HepG2 (cell line): Measurements from ENCODE around the gene NLRP6. TPM values are rescaled to one million over a fixed set of nuclear protein-coding genes. Genes with fewer than 3 reads are reported as not detected.

Experiments
- BRD4 ChIP-seq: sonication (generic); formaldehyde crosslinking; IDR thresholded peaks from 2 replicates; pipeline ENCODE4 v1.4.0; 2020; ENCODE audit warnings: missing genetic modification reagents
- CBX1 ChIP-seq: IDR thresholded peaks from one replicate; pipeline ENCODE4 v1.6.1; 2016; ENCODE audit warnings: antibody characterized with exemption, low read depth
- FOXA3 ChIP-seq: IDR thresholded peaks from 2 replicates; pipeline ENCODE4 v1.6.1; 2016; ENCODE audit warnings: missing genetic modification reagents, missing compliant biosample characterization
- MLXIP ChIP-seq: sonication (generic); formaldehyde crosslinking; IDR thresholded peaks from 2 replicates; pipeline ENCODE4 v1.9.0; 2021; ENCODE audit warnings: missing genetic modification reagents, borderline replicate concordance
- SP140L ChIP-seq: sonication (generic); formaldehyde crosslinking; IDR thresholded peaks from 2 replicates; pipeline ENCODE4 v1.4.0; 2020; ENCODE audit warnings: missing genetic modification reagents, borderline replicate concordance
- SP5 ChIP-seq: IDR thresholded peaks from 2 replicates; pipeline ENCODE4 v1.6.1; 2016; ENCODE audit warnings: low read depth, borderline replicate concordance
- TBP ChIP-seq: sonication (generic); formaldehyde crosslinking; IDR thresholded peaks from 2 replicates; pipeline ENCODE4 v1.5.0; 2020; ENCODE audit warnings: missing genetic modification reagents
- ZNF225 ChIP-seq: sonication (generic); formaldehyde crosslinking; IDR thresholded peaks from 2 replicates; pipeline ENCODE4 v1.4.0; 2020; ENCODE audit warnings: mild to moderate bottlenecking, missing genetic modification reagents
- ZNF253 ChIP-seq: sonication (generic); formaldehyde crosslinking; IDR thresholded peaks from 2 replicates; pipeline ENCODE4 v1.8.0; 2022; ENCODE audit warnings: mild to moderate bottlenecking, missing genetic modification reagents, borderline replicate concordance
- ZNF335 ChIP-seq: sonication (generic); formaldehyde crosslinking; IDR thresholded peaks from 2 replicates; pipeline ENCODE4 v1.4.0; 2020; ENCODE audit warnings: missing genetic modification reagents
- ZNF343 ChIP-seq: sonication (generic); formaldehyde crosslinking; IDR thresholded peaks from 2 replicates; pipeline ENCODE4 v1.4.0; 2020; ENCODE audit warnings: mild to moderate bottlenecking, missing genetic modification reagents
- polyA plus RNA-seq, 8 experiments: library from polyadenylated mRNA; depleted of rRNA in 3 of 8; stranded (reverse) in 7 of 8; unstranded in 1 of 8; fragments of >200 nt; fragmentation: Illumina TruSeq in 4 of 8; extraction: Trizol in 4 of 8; gene quantifications; 2 replicates each; pipeline versions ENCODE4 v1.2.1 to v1.2.3, GENCODE V29; 2011 to 2016; ENCODE audit warnings: low read depth in 4 of 8, missing spikeins in 1 of 8, mixed read lengths in 1 of 8; ENCODE audit not compliant: insufficient read depth in 1 of 8
- total RNA-seq, 5 experiments: library from RNA; depleted of rRNA; stranded (reverse); fragments of >200 nt; fragmentation: Illumina TruSeq; extraction: Trizol; gene quantifications; 2 replicates each; pipeline ENCODE4 v1.2.3, GENCODE V29; 2016; ENCODE audit warnings: low read depth in 1 of 5
- TF ChIP-seq, protein P1 (sequence below): sonication (generic); formaldehyde crosslinking; IDR thresholded peaks from 2 replicates; pipeline ENCODE4 v1.4.0; 2020; ENCODE audit warnings: mild to moderate bottlenecking, missing genetic modification reagents
- TF ChIP-seq, protein P2 (sequence below): sonication (generic); formaldehyde crosslinking; IDR thresholded peaks from 2 replicates; pipeline ENCODE4 v1.8.1; 2023; ENCODE audit warnings: missing genetic modification reagents, inconsistent platforms, borderline replicate concordance
- TF ChIP-seq, protein P3 (sequence below): sonication (generic); formaldehyde crosslinking; conservative IDR thresholded peaks from 2 replicates; pipeline ENCODE4 v1.8.0; 2022; ENCODE audit warnings: missing genetic modification reagents

NLRP6 gene
- total and polyA plus RNA-seq, 2 of the 13 experiments (the other 11 are each of a cell fraction or from before 2014, with no cell fraction given) = not detected

DNA sequence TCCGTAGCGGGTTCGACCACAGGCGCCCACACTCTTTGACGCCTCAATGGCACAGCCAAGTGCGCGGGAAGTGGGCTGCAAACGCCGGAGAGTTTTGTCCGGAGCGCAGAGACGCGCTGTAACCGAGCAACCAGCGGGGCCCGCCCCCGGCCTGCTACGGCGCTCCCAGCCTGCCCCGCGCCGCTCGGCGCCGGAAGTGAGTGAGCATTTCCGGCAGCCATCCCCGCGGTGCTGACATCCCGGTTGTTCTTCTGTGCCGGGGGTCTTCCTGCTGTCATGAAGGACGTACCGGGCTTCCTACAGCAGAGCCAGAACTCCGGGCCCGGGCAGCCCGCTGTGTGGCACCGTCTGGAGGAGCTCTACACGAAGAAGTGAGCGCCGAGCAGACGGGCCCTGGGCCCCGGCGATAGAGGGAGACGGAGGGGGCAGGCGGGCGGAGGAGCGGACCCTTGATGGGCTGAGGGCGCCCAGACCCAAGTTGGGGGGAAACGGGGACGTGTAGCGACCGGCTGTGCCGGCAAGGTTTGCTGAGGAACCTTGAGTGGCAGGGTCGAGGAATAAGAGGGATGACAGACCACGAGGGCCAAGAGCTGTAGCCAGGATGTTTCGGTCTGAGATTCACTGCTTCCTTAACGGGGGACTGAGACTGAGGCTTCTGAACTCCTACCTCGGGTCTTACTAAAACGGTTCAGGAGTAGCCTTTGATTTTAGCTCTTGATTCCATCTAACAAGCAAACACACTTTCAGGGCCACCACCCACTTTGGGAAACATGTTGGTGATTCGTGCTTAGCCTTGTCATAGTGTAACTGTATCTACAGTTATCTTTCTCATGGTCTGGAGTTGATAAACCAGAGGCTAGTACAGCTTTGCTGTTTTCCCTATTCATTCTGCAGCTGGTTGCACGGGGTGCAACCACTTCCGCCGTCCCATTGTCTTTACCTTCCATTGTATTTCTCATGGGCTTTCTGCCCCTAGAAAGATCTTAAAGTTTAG lies 41.1 kb upstream of the NLRP6 start, which contains the start of gene PSMD13 (continued):
- TF ChIP-seq TBP (CRISPR knock-in tag) (no peak), BRD4 (CRISPR knock-in tag) (0 out of 2 replicates have a peak, but pooled peaks have one; percentile 21), MLXIP (no peak), FOXA3 (CRISPR knock-in tag) (0 out of 2 replicates have a peak, but pooled peaks have one; percentile 6), SP5 (CRISPR knock-in tag) (peak; percentile 70; the same call in 1 of the 2 replicates), ZNF225 (CRISPR knock-in tag) (no peak), SP140L (CRISPR knock-in tag) (no peak), ZNF335 (CRISPR knock-in tag) (no peak), ZNF253 (CRISPR knock-in tag) (no peak), ZNF343 (CRISPR knock-in tag) (no peak), CBX1 (no peak)
- TF ChIP-seq, protein P1, sequence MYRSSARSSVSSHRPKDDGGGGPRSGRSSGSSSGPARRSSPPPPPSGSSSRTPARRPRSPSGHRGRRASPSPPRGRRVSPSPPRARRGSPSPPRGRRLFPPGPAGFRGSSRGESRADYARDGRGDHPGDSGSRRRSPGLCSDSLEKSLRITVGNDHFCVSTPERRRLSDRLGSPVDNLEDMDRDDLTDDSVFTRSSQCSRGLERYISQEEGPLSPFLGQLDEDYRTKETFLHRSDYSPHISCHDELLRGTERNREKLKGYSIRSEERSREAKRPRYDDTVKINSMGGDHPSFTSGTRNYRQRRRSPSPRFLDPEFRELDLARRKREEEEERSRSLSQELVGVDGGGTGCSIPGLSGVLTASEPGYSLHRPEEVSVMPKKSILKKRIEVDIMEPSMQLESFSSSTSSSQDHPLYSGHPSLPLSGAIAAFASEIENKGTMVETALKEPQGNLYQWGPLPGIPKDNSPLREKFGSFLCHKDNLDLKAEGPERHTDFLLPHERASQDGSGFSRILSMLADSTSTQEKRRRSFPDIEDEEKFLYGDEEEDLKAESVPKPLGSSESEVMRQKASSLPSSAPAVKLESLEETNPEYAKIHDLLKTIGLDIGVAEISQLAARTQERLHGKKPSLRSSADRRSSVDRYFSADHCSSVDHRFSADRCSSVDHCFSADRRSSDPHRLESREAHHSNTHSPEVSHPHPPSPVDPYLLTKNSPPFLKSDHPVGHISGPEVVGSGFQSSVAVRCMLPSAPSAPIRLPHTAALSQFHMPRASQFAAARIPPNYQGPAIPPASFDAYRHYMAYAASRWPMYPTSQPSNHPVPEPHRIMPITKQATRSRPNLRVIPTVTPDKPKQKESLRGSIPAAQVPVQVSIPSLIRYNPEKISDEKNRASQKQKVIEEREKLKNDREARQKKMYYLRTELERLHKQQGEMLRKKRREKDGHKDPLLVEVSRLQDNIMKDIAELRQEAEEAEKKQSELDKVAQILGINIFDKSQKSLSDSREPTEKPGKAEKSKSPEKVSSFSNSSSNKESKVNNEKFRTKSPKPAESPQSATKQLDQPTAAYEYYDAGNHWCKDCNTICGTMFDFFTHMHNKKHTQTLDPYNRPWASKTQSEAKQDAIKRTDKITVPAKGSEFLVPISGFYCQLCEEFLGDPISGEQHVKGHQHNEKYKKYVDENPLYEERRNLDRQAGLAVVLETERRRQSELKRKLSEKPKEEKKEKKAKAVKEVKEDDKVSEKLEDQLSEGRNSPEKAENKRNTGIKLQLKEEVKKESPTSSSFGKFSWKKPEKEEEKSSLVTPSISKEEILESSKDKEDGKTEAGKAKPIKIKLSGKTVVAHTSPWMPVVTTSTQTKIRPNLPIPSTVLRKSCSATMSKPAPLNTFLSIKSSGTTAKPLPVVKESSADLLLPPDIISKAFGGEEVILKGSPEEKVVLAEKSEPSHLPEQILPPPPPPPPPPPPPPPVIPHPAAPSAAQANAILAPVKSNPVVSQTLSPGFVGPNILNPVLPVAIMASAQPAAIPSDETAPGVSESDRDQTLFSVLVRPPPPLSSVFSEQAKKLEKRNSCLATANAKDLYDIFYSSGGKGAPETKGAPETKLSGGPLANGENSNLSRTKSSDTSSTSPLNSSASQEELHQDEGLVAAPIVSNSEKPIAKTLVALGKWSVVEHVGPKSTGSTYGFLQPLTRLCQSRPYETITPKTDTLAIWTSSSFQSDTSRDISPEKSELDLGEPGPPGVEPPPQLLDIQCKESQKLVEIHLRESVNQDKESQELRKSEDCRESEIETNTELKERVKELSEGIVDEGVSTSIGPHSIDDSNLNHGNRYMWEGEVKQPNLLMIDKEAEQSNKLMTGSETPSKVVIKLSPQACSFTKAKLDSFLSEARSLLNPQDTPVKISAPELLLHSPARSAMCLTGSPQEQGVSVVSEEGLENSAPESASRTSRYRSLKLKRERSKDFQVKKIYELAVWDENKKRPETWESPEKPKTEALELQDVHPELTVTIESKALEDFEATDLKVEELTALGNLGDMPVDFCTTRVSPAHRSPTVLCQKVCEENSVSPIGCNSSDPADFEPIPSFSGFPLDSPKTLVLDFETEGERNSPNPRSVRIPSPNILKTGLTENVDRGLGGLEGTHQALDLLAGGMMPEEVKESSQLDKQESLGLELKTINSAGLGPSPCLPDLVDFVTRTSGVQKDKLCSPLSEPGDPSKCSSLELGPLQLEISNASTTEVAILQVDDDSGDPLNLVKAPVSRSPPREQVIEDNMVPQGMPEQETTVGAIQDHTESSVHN (CRISPR knock-in tag) = no peak
- TF ChIP-seq, protein P2, sequence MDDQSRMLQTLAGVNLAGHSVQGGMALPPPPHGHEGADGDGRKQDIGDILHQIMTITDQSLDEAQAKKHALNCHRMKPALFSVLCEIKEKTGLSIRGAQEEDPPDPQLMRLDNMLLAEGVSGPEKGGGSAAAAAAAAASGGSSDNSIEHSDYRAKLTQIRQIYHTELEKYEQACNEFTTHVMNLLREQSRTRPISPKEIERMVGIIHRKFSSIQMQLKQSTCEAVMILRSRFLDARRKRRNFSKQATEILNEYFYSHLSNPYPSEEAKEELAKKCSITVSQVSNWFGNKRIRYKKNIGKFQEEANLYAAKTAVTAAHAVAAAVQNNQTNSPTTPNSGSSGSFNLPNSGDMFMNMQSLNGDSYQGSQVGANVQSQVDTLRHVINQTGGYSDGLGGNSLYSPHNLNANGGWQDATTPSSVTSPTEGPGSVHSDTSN (CRISPR knock-in tag) = no peak
- TF ChIP-seq, protein P3, sequence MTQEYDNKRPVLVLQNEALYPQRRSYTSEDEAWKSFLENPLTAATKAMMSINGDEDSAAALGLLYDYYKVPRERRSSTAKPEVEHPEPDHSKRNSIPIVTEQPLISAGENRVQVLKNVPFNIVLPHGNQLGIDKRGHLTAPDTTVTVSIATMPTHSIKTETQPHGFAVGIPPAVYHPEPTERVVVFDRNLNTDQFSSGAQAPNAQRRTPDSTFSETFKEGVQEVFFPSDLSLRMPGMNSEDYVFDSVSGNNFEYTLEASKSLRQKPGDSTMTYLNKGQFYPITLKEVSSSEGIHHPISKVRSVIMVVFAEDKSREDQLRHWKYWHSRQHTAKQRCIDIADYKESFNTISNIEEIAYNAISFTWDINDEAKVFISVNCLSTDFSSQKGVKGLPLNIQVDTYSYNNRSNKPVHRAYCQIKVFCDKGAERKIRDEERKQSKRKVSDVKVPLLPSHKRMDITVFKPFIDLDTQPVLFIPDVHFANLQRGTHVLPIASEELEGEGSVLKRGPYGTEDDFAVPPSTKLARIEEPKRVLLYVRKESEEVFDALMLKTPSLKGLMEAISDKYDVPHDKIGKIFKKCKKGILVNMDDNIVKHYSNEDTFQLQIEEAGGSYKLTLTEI (CRISPR knock-in tag) = no peak
